Neural cell (in vitro differentiated cells): ENCODE measurements around the gene ITGA3. TPM values are rescaled to one million over a fixed set of nuclear protein-coding genes. Genes with fewer than 3 reads are reported as not detected.
A peak's percentile ranks its signal among the peaks of the same experiment; 100 is the strongest.

Experiments used
- H2AFZ ChIP-seq: fragments of 200-600, 300-800 bp; sonication (generic), shearing (Covaris generic); 2 replicates; pipeline ENCODE4 v1.6.0; 2014; ENCODE audit warnings: low read depth, mild to moderate bottlenecking, antibody characterized with exemption, low read length, moderate library complexity
- H3F3A ChIP-seq: fragments of 200-600 bp; shearing (Covaris generic); 2 replicates; pipeline ENCODE4 v1.6.1; 2016; ENCODE audit warnings: mild to moderate bottlenecking, moderate library complexity, mixed read lengths, antibody characterized with exemption, low read length; ENCODE audit not compliant: insufficient read depth, poor library complexity, severe bottlenecking
- H3K27ac ChIP-seq: fragments of 200-600, 300-800 bp; sonication (generic), shearing (Covaris generic); 2 replicates; pipeline ENCODE4 v1.5.1; 2014; ENCODE audit warnings: mild to moderate bottlenecking, low read length, moderate library complexity
- H3K27me3 ChIP-seq: fragments of 300-800, 200-600 bp; sonication (generic), shearing (Covaris generic); 2 replicates; pipeline ENCODE4 v1.6.0; 2014; ENCODE audit warnings: mild to moderate bottlenecking, low read depth, low read length, moderate library complexity; ENCODE audit not compliant: insufficient read depth
- H3K36me3 ChIP-seq: fragments of 300-800, 200-600 bp; sonication (generic), shearing (Covaris generic); 2 replicates; pipeline ENCODE4 v1.5.1; 2014; ENCODE audit warnings: mild to moderate bottlenecking, antibody characterized with exemption, low read length, moderate library complexity; ENCODE audit not compliant: insufficient read depth
- H3K4me2 ChIP-seq: fragments of 300-800, 200-600 bp; sonication (generic), shearing (Covaris generic); 2 replicates; pipeline ENCODE4 v1.6.0; 2014; ENCODE audit warnings: mild to moderate bottlenecking, low read length
- H3K4me3 ChIP-seq: fragments of 300-800, 200-600 bp; sonication (generic), shearing (Covaris generic); 2 replicates; pipeline ENCODE4 v1.5.1; 2014; ENCODE audit warnings: mild to moderate bottlenecking, low read length, moderate library complexity
- H3K79me2 ChIP-seq: fragments of 200-600 bp; shearing (Covaris generic); replicated peaks from 2 replicates; pipeline ENCODE4 v1.6.0; 2014; ENCODE audit warnings: mild to moderate bottlenecking, low read length, moderate library complexity; ENCODE audit not compliant: insufficient read depth
- H3K9ac ChIP-seq: fragments of 300-800, 200-600 bp; sonication (generic), shearing (Covaris generic); 2 replicates; pipeline ENCODE4 v1.6.1; 2016; ENCODE audit warnings: mild to moderate bottlenecking, low read length, mixed read lengths
- H3K9me2 ChIP-seq: fragments of 200-600 bp; shearing (Covaris generic); 2 replicates; pipeline ENCODE4 v1.6.1; 2016; ENCODE audit warnings: mild to moderate bottlenecking, low read length, mixed read lengths; ENCODE audit not compliant: insufficient read depth
- H3K9me3 ChIP-seq: fragments of 200-600, 300-800 bp; sonication (generic), shearing (Covaris generic); 2 replicates; pipeline ENCODE4 v1.6.1; 2016; ENCODE audit warnings: mild to moderate bottlenecking, mixed run types, low read length, moderate library complexity, mixed read lengths
- H4K20me1 ChIP-seq: fragments of 200-600 bp; shearing (Covaris generic); 2 replicates; pipeline ENCODE4 v1.6.1; 2016; ENCODE audit warnings: mild to moderate bottlenecking, mixed run types; ENCODE audit not compliant: insufficient read depth
- CTCF ChIP-seq: fragments of 450-650 bp; IDR thresholded peaks from 2 replicates; pipeline ENCODE4 v1.5.1; 2014; ENCODE audit warnings: antibody characterized with exemption, mild to moderate bottlenecking, moderate library complexity; ENCODE audit not compliant: poor library complexity, severe bottlenecking
- EP300 ChIP-seq: fragments of 450-650 bp; conservative IDR thresholded peaks from 2 replicates; pipeline ENCODE4 v1.6.1; 2014; ENCODE audit warnings: antibody characterized with exemption, mild to moderate bottlenecking, moderate library complexity; ENCODE audit not compliant: poor library complexity, severe bottlenecking
- EZH2 ChIP-seq: fragments of 200-600, 300-800 bp; shearing (Covaris generic), sonication (generic); IDR thresholded peaks from 2 replicates; pipeline ENCODE4 v1.6.1; 2014; ENCODE audit warnings: antibody characterized with exemption, low read length, borderline replicate concordance, mild to moderate bottlenecking; ENCODE audit not compliant: insufficient read depth, poor library complexity, severe bottlenecking
- MXI1 ChIP-seq: fragments of 450-650 bp; conservative IDR thresholded peaks from 2 replicates; pipeline ENCODE4 v1.6.1; 2014; ENCODE audit warnings: antibody characterized with exemption, mild to moderate bottlenecking; ENCODE audit not compliant: poor library complexity, severe bottlenecking
- POLR2AphosphoS5 ChIP-seq: IDR thresholded peaks from 2 replicates; pipeline ENCODE4 v1.6.1; 2012
- RAD21 ChIP-seq: fragments of 450-650 bp; conservative IDR thresholded peaks from 2 replicates; pipeline ENCODE4 v1.6.1; 2014; ENCODE audit warnings: antibody characterized with exemption, mild to moderate bottlenecking, moderate library complexity
- REST ChIP-seq: IDR thresholded peaks from 2 replicates; pipeline ENCODE4 v1.6.1; 2012; ENCODE audit warnings: borderline replicate concordance
- SMC3 ChIP-seq: fragments of 450-650 bp; conservative IDR thresholded peaks from 2 replicates; pipeline ENCODE4 v1.6.1; 2014; ENCODE audit warnings: antibody characterized with exemption, mild to moderate bottlenecking, moderate library complexity; ENCODE audit not compliant: poor library complexity
- TAF1 ChIP-seq: IDR thresholded peaks from 2 replicates; pipeline ENCODE4 v1.6.1; 2012; ENCODE audit warnings: low read depth
- polyA plus RNA-seq: library from polyadenylated mRNA; depleted of rRNA; stranded (reverse); fragments of >200 nt; gene quantifications from 2 replicates; pipeline ENCODE4 v1.2.3, GENCODE V29; 2014

Gene ITGA3
- polyA plus RNA-seq, 1 donor from 2014 or later: 33.0 TPM

DNA sequence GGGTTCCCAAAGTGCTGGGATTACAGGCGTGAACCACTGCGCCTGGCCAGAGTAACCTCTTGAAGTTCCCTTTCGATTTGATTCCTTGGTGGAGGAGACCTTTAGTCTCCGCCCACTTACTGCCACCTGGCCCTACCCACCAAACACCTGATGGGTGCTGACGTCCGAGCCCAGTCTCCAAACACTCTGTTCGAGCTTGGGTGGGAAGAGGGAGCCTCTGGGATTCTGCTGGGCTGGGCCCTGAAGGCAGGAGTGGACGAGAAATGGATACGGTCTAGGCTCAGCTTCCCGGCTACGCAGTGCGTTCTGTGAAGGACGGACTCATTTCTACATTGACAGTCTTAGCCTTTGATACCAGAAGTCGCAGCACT, 870 bp upstream of the ITGA3 start:
- H3K4me3 ChIP-seq: peak overlapping the region; percentile 95
- no peaks in the 10 kb centered on the region for H3K27me3 ChIP-seq
- H4K20me1 ChIP-seq: no peaks in the 10 kb centered on the region
- peak overlapping the region; percentile 73 for H2AFZ ChIP-seq
- no peaks in the 10 kb centered on the region for H3K9me2 ChIP-seq
- H3K79me2 ChIP-seq: no peaks in the 10 kb centered on the region
- H3F3A ChIP-seq: peaks cover 4% of the 10 kb centered on the region
- peak overlapping the region; percentile 92 for H3K4me2 ChIP-seq
- peak overlapping the region; percentile 78 for H3K27ac ChIP-seq
- H3K9me3 ChIP-seq: no peaks in the 10 kb centered on the region
- H3K36me3 ChIP-seq: no peaks in the 10 kb centered on the region
- TF ChIP-seq POLR2AphosphoS5 (peak; percentile 7), RAD21 (no peak)
- peak overlapping the region; percentile 85 for H3K9ac ChIP-seq

DNA sequence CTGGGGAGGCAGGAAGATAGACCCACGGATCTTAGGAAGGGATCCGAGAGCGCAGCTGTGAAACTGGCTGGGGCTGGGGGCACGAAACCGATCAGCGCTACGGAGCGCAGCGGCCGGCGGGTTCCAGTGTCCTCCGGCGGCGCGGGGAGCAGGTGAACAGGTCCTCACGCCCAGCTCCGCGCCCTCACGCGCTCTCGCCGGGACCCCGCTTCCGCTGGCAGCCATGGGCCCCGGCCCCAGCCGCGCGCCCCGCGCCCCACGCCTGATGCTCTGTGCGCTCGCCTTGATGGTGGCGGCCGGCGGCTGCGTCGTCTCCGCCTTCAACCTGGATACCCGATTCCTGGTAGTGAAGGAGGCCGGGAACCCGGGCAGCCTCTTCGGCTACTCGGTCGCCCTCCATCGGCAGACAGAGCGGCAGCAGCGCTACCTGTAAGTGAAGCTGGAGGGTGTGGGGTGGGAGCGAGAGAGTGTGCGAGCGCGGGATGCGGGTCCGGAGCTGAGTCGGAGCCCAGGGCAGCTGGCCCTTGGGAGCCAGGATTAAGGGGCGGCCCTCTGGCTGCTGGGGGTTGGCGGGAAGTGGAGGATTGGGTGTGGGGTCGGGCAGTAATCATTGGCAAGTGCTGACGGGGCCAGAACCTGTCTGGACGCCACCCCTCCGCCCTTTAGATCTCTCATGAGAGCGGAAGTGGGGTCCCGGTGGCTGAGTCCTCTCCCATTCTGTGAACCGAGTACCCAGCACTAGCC, 479 bp downstream of the ITGA3 start:
- no peaks in the 10 kb centered on the region for H3K9me3 ChIP-seq
- H3K4me2 ChIP-seq: peak overlapping the region; percentile 65
- H3K36me3 ChIP-seq: no peaks in the 10 kb centered on the region
- H4K20me1 ChIP-seq: no peaks in the 10 kb centered on the region
- H3K9me2 ChIP-seq: no peaks in the 10 kb centered on the region
- H3K27ac ChIP-seq: peak overlapping the region; percentile 78
- peak overlapping the region; percentile 73 for H2AFZ ChIP-seq
- H3K27me3 ChIP-seq: no peaks in the 10 kb centered on the region
- peaks cover 4% of the 10 kb centered on the region for H3F3A ChIP-seq
- TF ChIP-seq SMC3 (peak; percentile 60), POLR2AphosphoS5 (peak; percentile 36), RAD21 (peak; percentile 59), TAF1 (no peak), EZH2 (no peak), EP300 (no peak), MXI1 (peak; percentile 78), CTCF (peak; percentile 78), REST (no peak)
- H3K79me2 ChIP-seq: no peaks in the 10 kb centered on the region
- H3K4me3 ChIP-seq: peak overlapping the region; percentile 95
- H3K9ac ChIP-seq: peak overlapping the region; percentile 85
